Astrocyte of the cerebellum (primary cell): ENCODE data around the gene KIF16B.

ENCODE experiments used
- DNase-seq: peaks from one replicate; pipeline ENCODE4 v3.0.0-alpha.2; 2011; ENCODE audit warnings: low read depth
- H3K4me3 ChIP-seq: 2 replicates; pipeline ENCODE4 v1.5.1; 2011; ENCODE audit warnings: mild to moderate bottlenecking, low read depth, low read length, moderate library complexity
- in situ Hi-C: cut with HindIII; loops from 2 replicates; pipeline ENCODE4 v1.10.0; 2017; ENCODE audit warnings: low sequenced_read_pairs
- TF ChIP-seq, protein P1 (sequence below): IDR thresholded peaks from 2 replicates; pipeline ENCODE4 v1.5.1; 2012; ENCODE audit warnings: low read length, low read depth, moderate library complexity, mild to moderate bottlenecking; ENCODE audit errors: missing control alignments

KIF16B gene

DNA sequence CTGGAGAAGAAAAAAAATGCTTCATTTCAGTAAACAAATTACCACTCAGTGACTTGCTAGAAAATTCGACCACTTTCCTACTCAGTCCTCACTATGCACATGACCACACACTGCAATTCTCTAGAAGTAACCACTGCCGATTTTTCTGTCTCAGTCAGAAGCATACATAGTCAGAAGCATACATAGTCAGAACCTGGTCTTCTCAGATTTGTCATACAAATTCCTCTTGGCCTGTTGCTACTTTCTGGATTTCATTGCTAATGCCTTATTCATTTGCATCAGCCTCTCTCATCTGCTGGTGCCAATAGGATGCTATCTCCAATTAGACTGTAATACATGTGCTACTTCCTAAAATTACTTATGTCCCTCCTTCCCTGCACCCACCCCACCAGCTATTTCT, 10.2 kb upstream of the KIF16B start:
- TF ChIP-seq, protein P1, sequence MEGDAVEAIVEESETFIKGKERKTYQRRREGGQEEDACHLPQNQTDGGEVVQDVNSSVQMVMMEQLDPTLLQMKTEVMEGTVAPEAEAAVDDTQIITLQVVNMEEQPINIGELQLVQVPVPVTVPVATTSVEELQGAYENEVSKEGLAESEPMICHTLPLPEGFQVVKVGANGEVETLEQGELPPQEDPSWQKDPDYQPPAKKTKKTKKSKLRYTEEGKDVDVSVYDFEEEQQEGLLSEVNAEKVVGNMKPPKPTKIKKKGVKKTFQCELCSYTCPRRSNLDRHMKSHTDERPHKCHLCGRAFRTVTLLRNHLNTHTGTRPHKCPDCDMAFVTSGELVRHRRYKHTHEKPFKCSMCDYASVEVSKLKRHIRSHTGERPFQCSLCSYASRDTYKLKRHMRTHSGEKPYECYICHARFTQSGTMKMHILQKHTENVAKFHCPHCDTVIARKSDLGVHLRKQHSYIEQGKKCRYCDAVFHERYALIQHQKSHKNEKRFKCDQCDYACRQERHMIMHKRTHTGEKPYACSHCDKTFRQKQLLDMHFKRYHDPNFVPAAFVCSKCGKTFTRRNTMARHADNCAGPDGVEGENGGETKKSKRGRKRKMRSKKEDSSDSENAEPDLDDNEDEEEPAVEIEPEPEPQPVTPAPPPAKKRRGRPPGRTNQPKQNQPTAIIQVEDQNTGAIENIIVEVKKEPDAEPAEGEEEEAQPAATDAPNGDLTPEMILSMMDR = no peak
- DNase-seq = no peak
- H3K4me3 ChIP-seq = no peak overlapping the region
- in situ Hi-C loops = no loop called here

DNA sequence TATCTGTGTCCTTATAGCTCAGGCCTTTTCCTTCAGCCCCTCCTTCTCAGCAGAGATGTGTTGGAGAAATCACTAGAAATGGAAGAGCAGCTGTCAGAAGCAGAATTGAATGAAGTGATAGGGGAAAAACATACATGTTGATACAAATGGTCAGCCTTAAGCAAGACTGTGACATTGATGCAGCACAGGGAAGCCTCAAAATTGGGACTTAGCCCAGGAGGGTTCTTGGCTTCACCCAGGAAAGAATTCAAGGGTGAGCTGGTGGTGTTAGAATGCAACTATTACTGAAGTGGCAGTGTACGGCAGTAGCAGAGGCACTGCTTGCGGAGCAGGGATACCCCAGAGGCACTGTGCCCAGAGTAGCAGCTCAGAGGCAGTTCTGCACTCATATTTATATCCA, 8.0 kb upstream of the KIF16B start:
- in situ Hi-C loops = no loop called here
- H3K4me3 ChIP-seq = no peak overlapping the region
- DNase-seq = no peak
- TF ChIP-seq, protein P1 = no peak

DNA sequence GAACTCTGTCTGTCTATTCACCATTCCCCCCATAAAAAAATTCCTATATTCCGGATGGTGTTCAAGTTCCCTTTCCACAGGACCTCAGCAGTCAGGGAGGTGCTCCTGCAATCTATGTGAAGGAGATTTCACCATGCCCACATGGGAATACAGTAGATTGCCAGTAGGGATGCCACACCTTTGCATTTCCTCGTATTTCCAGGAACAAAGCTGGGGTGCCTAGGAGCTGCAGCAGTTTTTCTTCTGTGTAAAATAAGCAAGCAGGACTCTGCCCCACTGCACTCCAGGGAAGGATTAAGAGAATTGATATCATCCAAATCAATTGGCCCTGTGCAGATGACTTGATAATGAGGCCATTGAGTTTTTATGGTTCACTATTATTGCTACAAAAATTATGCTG, 7.4 kb upstream of the KIF16B start:
- no peak for DNase-seq
- TF ChIP-seq, protein P1 = no peak
- in situ Hi-C loops = no loop called here
- H3K4me3 ChIP-seq = no peak overlapping the region

DNA sequence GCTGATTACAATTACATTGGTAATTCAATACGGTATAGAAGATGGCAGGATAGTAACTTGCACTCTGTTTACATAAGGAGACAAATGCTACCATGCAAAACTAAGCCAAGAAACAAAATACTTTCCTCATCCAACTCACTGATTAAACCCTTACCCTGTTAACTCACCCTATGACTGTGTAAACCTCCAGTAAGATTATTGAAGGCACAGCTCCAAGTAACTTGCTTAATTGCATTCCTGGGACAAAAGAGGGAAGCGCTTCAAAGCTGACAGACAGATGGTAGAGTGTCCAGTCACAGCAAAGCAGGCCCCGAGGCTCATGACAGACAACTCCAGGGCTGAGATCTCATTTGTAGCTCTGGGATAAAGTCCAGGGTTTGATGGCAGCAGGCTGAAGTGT, 6.9 kb upstream of the KIF16B start:
- DNase-seq = no peak
- in situ Hi-C loops = no loop called here
- H3K4me3 ChIP-seq = no peak overlapping the region
- TF ChIP-seq, protein P1 = no peak

DNA sequence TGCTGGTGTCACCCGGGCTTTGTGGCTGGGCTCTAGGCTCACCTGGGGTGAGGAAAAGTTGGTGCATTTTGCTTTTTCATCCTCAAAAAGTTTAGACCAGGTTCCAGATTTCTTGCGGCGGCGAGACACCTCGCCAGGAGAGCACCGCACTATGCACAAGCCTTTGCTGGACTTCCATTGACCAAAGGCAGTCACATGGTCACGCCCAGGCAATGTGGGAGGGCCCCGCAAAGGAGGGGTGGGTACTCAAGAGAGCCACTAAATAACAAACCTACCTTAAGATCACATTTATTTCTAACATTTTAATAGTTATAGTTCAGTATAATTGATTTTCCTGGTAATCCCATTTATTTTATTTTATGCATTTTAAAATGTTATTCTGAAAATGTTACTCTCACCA, 3.0 kb upstream of the KIF16B start:
- in situ Hi-C loops = no loop called here
- H3K4me3 ChIP-seq = no peak overlapping the region
- DNase-seq = no peak
- TF ChIP-seq, protein P1 = no peak

DNA sequence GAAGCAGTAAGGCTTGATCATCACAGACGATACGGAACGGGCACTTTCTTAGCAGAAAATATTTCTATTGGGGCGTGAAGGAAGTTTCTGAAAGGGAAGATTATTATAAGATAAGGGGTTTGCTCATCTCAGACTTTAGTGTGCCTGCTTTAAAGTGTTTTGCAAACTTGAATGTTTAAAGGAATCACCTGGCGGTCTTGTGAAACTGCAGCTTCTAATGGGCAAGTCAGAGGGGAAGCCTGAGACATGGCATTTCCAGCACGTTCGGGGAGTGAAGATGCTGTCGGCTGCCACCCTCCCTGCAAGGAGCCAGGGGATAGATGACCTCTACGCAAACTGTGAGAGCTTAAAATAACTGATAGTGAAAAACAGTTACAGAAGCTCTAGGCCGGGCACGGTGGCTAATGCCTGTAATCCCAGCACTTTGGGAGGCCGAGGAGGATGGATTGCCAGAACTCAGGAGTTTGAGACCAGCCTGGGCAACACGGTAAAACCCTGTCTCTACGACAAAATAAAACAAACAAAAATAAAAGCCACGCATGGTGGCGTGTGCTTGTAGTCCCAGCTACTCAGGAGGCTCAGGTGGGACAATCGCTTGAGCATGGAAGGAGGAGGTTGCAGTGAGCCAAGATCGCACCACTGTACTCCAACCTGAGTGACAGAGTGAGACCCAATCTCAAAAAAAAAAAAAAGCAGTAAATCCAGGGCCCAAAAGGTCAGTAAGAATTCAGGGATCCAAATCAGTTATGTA, 2.3 kb upstream of the KIF16B start:
- no peak for DNase-seq
- in situ Hi-C loops = no loop called here
- TF ChIP-seq, protein P1 = no peak
- peak overlapping the region; percentile 47 for H3K4me3 ChIP-seq
